Bronchial epithelial cell (primary cell): ENCODE results near the gene SPEF2. TPM values are rescaled to one million over a fixed set of nuclear protein-coding genes. Genes with fewer than 3 reads are reported as not detected.
A peak's percentile ranks its signal among the peaks of the same experiment; 100 is the strongest.

Experiments
- DNase-seq: peaks from one replicate; pipeline ENCODE4 v3.0.0-alpha.2; 2010; ENCODE audit warnings: low read depth
- FAIRE-seq: peaks from 2 replicates; lab custom pipeline; 2011; peaks lifted over from hg19 to GRCh38; lab: Jason Lieb, UNC
- H3K27me3 ChIP-seq: 2 replicates; pipeline ENCODE4 v1.5.1; 2011; ENCODE audit warnings: low read length; ENCODE audit not compliant: control insufficient read depth, insufficient read depth
- H3K36me3 ChIP-seq: 2 replicates; pipeline ENCODE4 v1.5.1; 2011; ENCODE audit warnings: low read length; ENCODE audit not compliant: control insufficient read depth, insufficient read depth
- H3K4me3 ChIP-seq: 2 replicates; pipeline ENCODE4 v1.5.1; 2011; ENCODE audit warnings: mild to moderate bottlenecking, low read depth, low read length, control low read depth
- CTCF ChIP-seq: IDR thresholded peaks from 2 replicates; pipeline ENCODE4 v1.5.1; 2011; ENCODE audit warnings: mild to moderate bottlenecking, moderate library complexity, low read length, control low read depth, inconsistent platforms; ENCODE audit not compliant: insufficient read depth, severe bottlenecking
- total RNA-seq: library from RNA; depleted of rRNA; stranded (reverse); fragments of >200 nt; gene quantifications from 2 replicates; pipeline ENCODE4 v1.2.1, GENCODE V29; 2014

SPEF2 gene
- total RNA-seq, 1 donor from 2014 or later = 1.1 TPM

DNA sequence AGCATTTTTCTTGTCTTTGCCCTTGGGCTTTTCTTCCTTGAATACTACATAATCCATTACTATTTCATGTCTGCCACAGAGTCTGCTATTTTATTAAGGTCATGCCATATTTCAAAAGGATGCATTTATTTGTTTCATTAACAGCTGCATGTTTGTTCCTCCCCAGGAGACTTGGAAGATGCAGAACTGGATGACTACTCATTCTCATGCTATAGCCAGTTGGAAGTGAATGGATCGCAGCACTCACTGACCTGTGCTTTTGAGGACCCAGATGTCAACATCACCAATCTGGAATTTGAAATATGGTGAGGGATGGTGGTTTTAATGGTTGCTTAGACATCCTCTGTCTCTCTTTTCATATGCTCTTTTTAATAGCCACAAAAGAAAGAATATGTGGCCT, 243.0 kb downstream of the SPEF2 start:
- FAIRE-seq (no peak), DNase-seq (no peak)
- Histone ChIP-seq H3K27me3 (no peaks in the 10 kb centered on the region), H3K4me3 (no peak overlapping the region), H3K36me3 (no peaks in the 10 kb centered on the region)
- no peak for TF ChIP-seq CTCF

DNA sequence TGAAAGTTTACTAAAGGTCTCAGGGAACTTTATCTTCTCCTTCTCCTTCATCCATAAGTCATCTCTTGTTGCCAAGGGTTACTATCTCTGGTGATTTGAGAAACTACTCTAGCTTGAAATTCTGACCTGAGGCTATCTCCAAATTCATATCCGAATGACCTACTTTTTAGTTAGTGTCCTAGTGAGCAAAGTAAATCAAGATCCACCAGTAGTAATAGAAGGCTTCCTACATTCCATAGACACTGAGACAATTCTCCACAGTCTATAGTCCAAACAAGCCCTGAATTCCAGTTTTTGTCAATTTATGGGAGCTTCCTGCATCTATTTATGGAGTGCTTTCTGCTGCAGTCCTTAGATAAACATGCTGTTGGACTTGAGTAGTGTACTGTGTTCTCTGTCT, 244.1 kb downstream of the SPEF2 start:
- Histone ChIP-seq H3K27me3 (no peaks in the 10 kb centered on the region), H3K4me3 (no peak overlapping the region), H3K36me3 (no peaks in the 10 kb centered on the region)
- DNase-seq (no peak), FAIRE-seq (no peak)
- TF ChIP-seq CTCF = no peak

- no peaks in the 10 kb centered on the region for H3K27me3 ChIP-seq
- no peaks in the 10 kb centered on the region for H3K36me3 ChIP-seq
- DNase-seq (no peak), FAIRE-seq (no peak)
- no peak for TF ChIP-seq CTCF
- no peak overlapping the region for H3K4me3 ChIP-seq
These were observed 244.5 kb downstream of the SPEF2 start for GRCh38 chr5:35862126-35862525.

- DNase-seq (peak; percentile 36), FAIRE-seq (no peak)
- Histone ChIP-seq H3K36me3 (no peaks in the 10 kb centered on the region), H3K4me3 (no peak overlapping the region), H3K27me3 (no peaks in the 10 kb centered on the region)
- TF ChIP-seq CTCF = no peak
These were observed 245.5 kb downstream of the SPEF2 start for GRCh38 chr5:35863159-35863558.

Other genes starting within 250 kb of the SPEF2 start
- gene IL7R, start 239.0 kb downstream of the SPEF2 start, total RNA-seq = 0.26 TPM in 1 of 2 replicates, not detected in the other